Measurements from ENCODE around the gene CD81. TPM values are rescaled to one million over a fixed set of nuclear protein-coding genes. Genes with fewer than 3 reads are reported as not detected.

Gene CD81
- total and polyA plus RNA-seq, 2 donors (not counting 1 experiment from before 2014, with no cell fraction given) = 438 to 611 TPM

GRCh38 chr11:2400069-2400761 is 23.1 kb downstream of the CD81 start, which contains the start of gene TSSC4:
Gene TSSC4, plus strand, starts transcription at chr11:2400750. Its CDS starts 1,884 bp downstream, at chr11:2402634.
- peaks cover 38% of the 10 kb centered on the region for H3K36me3 ChIP-seq (ENCODE audit: control insufficient read depth, insufficient read depth, low read length)
- H3K4me2 ChIP-seq (ENCODE audit: extremely low read depth, insufficient read depth, low read length) = peak within 1 kb of the TSS; percentile 93
- H2AFZ ChIP-seq (ENCODE audit: low read length) = no peak within 1 kb of the TSS
- H3K27me3 ChIP-seq (ENCODE audit: control insufficient read depth, insufficient read depth, low read length) = no peaks in the 10 kb centered on the region
- peaks cover 21% of the 10 kb centered on the region for H3K79me2 ChIP-seq (ENCODE audit: control insufficient read depth, insufficient read depth, low read length)
- DNase-seq (ENCODE audit: low read depth in 2 of 2) = peak; percentile 100
- peaks cover 16% of the 10 kb centered on the region for H3K4me1 ChIP-seq (ENCODE audit: control insufficient read depth, extremely low read depth, insufficient read depth, low read length)
- H4K20me1 ChIP-seq (ENCODE audit: control insufficient read depth, extremely low read depth, insufficient read depth, low read length) = no peaks in the 10 kb centered on the region
- TF ChIP-seq CTCF (conservative IDR thresholded peaks at IDR 0.05 in 1 of 2, IDR thresholded peaks at IDR 0.05 in 1 of 2; ENCODE audit: low read depth in 1 of 2, low read length in 2 of 2) (peak; percentile 92 to 94), EZH2 (IDR thresholded peaks at IDR 0.05; ENCODE audit: low read length, missing control alignments) (no peak)
- H3K4me3 ChIP-seq (replicated peaks in 1 of 4; ENCODE audit: control extremely low read depth in 1 of 4, insufficient read depth in 1 of 4, low read depth in 3 of 4, low read length in 4 of 4) = peak within 1 kb of the TSS; percentile 64 to 98 (median 89)
- H3K9ac ChIP-seq (ENCODE audit: insufficient read depth, low read length) = peak within 1 kb of the TSS; percentile 95
- H3K9me3 ChIP-seq (ENCODE audit: control insufficient read depth, insufficient read depth, low read depth, low read length) = no peaks in the 10 kb centered on the region
- peak within 1 kb of the TSS; percentile 95 for H3K27ac ChIP-seq (ENCODE audit: insufficient read depth, low read length)

- TF ChIP-seq CTCF (conservative IDR thresholded peaks at IDR 0.05 in 1 of 2, IDR thresholded peaks at IDR 0.05 in 1 of 2; ENCODE audit: low read depth in 1 of 2, low read length in 2 of 2) (no peak), EZH2 (IDR thresholded peaks at IDR 0.05; ENCODE audit: low read length, missing control alignments) (no peak)
- Histone ChIP-seq H3K27me3 (ENCODE audit: control insufficient read depth, insufficient read depth, low read length) (no peaks in the 10 kb centered on the region), H3K9ac (ENCODE audit: insufficient read depth, low read length) (peak overlapping the region; percentile 95), H3K27ac (ENCODE audit: insufficient read depth, low read length) (peak overlapping the region; percentile 95), H3K36me3 (ENCODE audit: control insufficient read depth, insufficient read depth, low read length) (peaks cover 32% of the 10 kb centered on the region), H3K79me2 (ENCODE audit: control insufficient read depth, insufficient read depth, low read length) (peaks cover 19% of the 10 kb centered on the region), H3K4me2 (ENCODE audit: extremely low read depth, insufficient read depth, low read length) (peak overlapping the region; percentile 93), H3K4me1 (ENCODE audit: control insufficient read depth, extremely low read depth, insufficient read depth, low read length) (peaks cover 16% of the 10 kb centered on the region), H4K20me1 (ENCODE audit: control insufficient read depth, extremely low read depth, insufficient read depth, low read length) (no peaks in the 10 kb centered on the region), H3K9me3 (ENCODE audit: control insufficient read depth, insufficient read depth, low read depth, low read length) (no peaks in the 10 kb centered on the region), H2AFZ (ENCODE audit: low read length) (no peak overlapping the region), H3K4me3 (replicated peaks in 1 of 4; ENCODE audit: control extremely low read depth in 1 of 4, insufficient read depth in 1 of 4, low read depth in 3 of 4, low read length in 4 of 4) (peak overlapping the region; percentile 64 to 98 (median 89))
- no peak for DNase-seq (ENCODE audit: low read depth in 2 of 2)
Observed at GRCh38 chr11:2400762-2401435, 23.8 kb downstream of the CD81 start.

GRCh38 chr11:2401436-2401984 is 24.4 kb downstream of the CD81 start:
- Histone ChIP-seq H3K27me3 (ENCODE audit: control insufficient read depth, insufficient read depth, low read length) (no peaks in the 10 kb centered on the region), H3K9ac (ENCODE audit: insufficient read depth, low read length) (peak overlapping the region; percentile 95), H3K9me3 (ENCODE audit: control insufficient read depth, insufficient read depth, low read depth, low read length) (no peaks in the 10 kb centered on the region), H2AFZ (ENCODE audit: low read length) (no peak overlapping the region), H3K4me2 (ENCODE audit: extremely low read depth, insufficient read depth, low read length) (peak overlapping the region; percentile 93), H3K36me3 (ENCODE audit: control insufficient read depth, insufficient read depth, low read length) (peaks cover 27% of the 10 kb centered on the region), H3K4me3 (replicated peaks in 1 of 4; ENCODE audit: control extremely low read depth in 1 of 4, insufficient read depth in 1 of 4, low read depth in 3 of 4, low read length in 4 of 4) (peak overlapping the region; percentile 64 to 98 (median 89)), H3K4me1 (ENCODE audit: control insufficient read depth, extremely low read depth, insufficient read depth, low read length) (peaks cover 16% of the 10 kb centered on the region), H3K27ac (ENCODE audit: insufficient read depth, low read length) (peak overlapping the region; percentile 95), H3K79me2 (ENCODE audit: control insufficient read depth, insufficient read depth, low read length) (peaks cover 19% of the 10 kb centered on the region), H4K20me1 (ENCODE audit: control insufficient read depth, extremely low read depth, insufficient read depth, low read length) (no peaks in the 10 kb centered on the region)
- DNase-seq (ENCODE audit: low read depth in 2 of 2) = no peak
- TF ChIP-seq EZH2 (IDR thresholded peaks at IDR 0.05; ENCODE audit: low read length, missing control alignments) (no peak), CTCF (conservative IDR thresholded peaks at IDR 0.05 in 1 of 2, IDR thresholded peaks at IDR 0.05 in 1 of 2; ENCODE audit: low read depth in 1 of 2, low read length in 2 of 2) (no peak)
